Measurements from ENCODE around the gene GPX3. TPM values are rescaled to one million over a fixed set of nuclear protein-coding genes. Genes with fewer than 3 reads are reported as not detected.

GPX3 gene
- total and polyA plus RNA-seq, 10 of the 15 experiments (the other 5 are each of a cell fraction or from before 2014, with no cell fraction given), result 0.04 to 1.0 (median 0.15) TPM; not detected in 3

- Histone ChIP-seq H3K36me3 (ENCODE audit: control insufficient read depth in 2 of 2, insufficient read depth in 2 of 2, low read length in 1 of 2) (no peaks in the 10 kb centered on the region), H3K79me2 (ENCODE audit: control insufficient read depth, insufficient read depth, low read length) (no peaks in the 10 kb centered on the region), H2AFZ (ENCODE audit: control insufficient read depth, low read depth, low read length) (no peak overlapping the region), H3K9me3 (replicated peaks; ENCODE audit: control insufficient read depth, insufficient read depth, low read length) (no peaks in the 10 kb centered on the region), H3K27ac (ENCODE audit: control insufficient read depth, insufficient read depth) (no peak overlapping the region), H3K9ac (ENCODE audit: control insufficient read depth, insufficient read depth, low read length) (no peak overlapping the region), H3K4me2 (ENCODE audit: control insufficient read depth, insufficient read depth) (no peak overlapping the region), H3K27me3 (replicated peaks in 1 of 2; ENCODE audit: control insufficient read depth in 2 of 2, insufficient read depth in 2 of 2, low read length in 1 of 2) (no peaks in the 10 kb centered on the region), H3K4me3 (no peak overlapping the region), H4K20me1 (ENCODE audit: control insufficient read depth, insufficient read depth) (no peaks in the 10 kb centered on the region), H3K4me1 (ENCODE audit: control insufficient read depth, insufficient read depth, low read length) (no peaks in the 10 kb centered on the region)
- no peak for TF ChIP-seq ZBTB40 (IDR thresholded peaks at IDR 0.05; ENCODE audit: borderline replicate concordance)
- no peak for TF ChIP-seq CUX1 (IDR thresholded peaks at IDR 0.05; ENCODE audit: insufficient replicate concordance, low read depth, low read length)
- no peak for TF ChIP-seq WRNIP1 (IDR thresholded peaks at IDR 0.05; ENCODE audit: borderline replicate concordance, low read depth, low read length)
- no peak for TF ChIP-seq SKIL (IDR thresholded peaks at IDR 0.05; ENCODE audit: low read depth, poor library complexity, severe bottlenecking)
- no peak for TF ChIP-seq IKZF2 (IDR thresholded peaks at IDR 0.05)
- no peak for TF ChIP-seq MYB (IDR thresholded peaks at IDR 0.05; ENCODE audit: borderline replicate concordance, low read depth, low read length)
- no peak for TF ChIP-seq TARDBP (IDR thresholded peaks at IDR 0.05; ENCODE audit: borderline replicate concordance)
- TF ChIP-seq NR2C2 (IDR thresholded peaks at IDR 0.05; ENCODE audit: borderline replicate concordance, control insufficient read depth, insufficient read length, low read depth), result no peak
- no peak for TF ChIP-seq POLR2AphosphoS5 (IDR thresholded peaks at IDR 0.05; ENCODE audit: low read length)
- TF ChIP-seq SMAD5 (IDR thresholded peaks at IDR 0.05; ENCODE audit: low read depth), result no peak
- TF ChIP-seq ZNF274 (IDR thresholded peaks at IDR 0.05; ENCODE audit: insufficient read depth, insufficient read length), result no peak
- CTCF ChIA-PET, result interaction anchor here (0.6 to 0.9 kb wide), 2 partner anchors 176 to 299 kb away, joined by 3 to 4 read pairs; no protein-coding TSS in a partner anchor
- SMC1A ChIA-PET (ENCODE audit: uncharacterized antibody, unreplicated experiment), result interaction anchor here (1.0 to 1.7 kb wide), 3 partner anchors 9 to 148 kb away, joined by 3 to 4 read pairs (median 4); no protein-coding TSS in a partner anchor
- no peak for ATAC-seq
- WGBS (ENCODE audit: insufficient coverage, insufficient replicate concordance, low lambda C conversion rate, missing lambda C conversion rate), result 68% methylated on average over 5 of the region's 5 CpGs
- intact Hi-C loops (cut with micrococcal nuclease; ENCODE audit: unreplicated experiment) (no loop called here), in situ Hi-C loops (cut with MboI) (no loop called here)
- POLR2A ChIA-PET, result no interaction called here
- DNase-seq (ENCODE audit: low read depth, low spot score), result no peak
- FAIRE-seq, result no peak
- RAD21 ChIA-PET (ENCODE audit: unreplicated experiment), result no interaction called here
- no TSS peak for BruUV-seq (replicated peaks)
Observed at GRCh38 chr5:151016700-151017099, 3.7 kb upstream of the GPX3 start.
